ENCODE results near the gene SLC30A9.

Gene SLC30A9

DNA sequence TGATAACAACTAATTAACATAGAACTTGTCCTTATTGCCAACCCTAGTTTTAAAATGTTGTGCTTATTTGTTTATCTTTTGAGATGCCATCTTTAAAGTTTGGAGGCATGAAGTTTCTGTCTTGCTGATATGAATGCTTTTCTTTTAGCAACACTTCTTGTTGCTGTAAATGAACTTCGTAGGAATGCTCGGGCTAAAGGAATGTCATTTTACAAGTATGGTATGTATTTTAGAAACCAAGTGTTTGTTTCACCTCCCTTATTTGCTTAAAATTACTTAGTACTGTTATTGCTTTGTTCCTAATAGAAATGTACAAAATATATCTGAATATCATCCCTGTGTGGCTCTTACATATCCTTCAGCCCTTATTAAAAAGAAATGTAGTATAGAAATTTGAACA, 76.1 kb downstream of the SLC30A9 start:
- Histone ChIP-seq H4K20me1 (ENCODE audit: insufficient read depth, low read length) (no peaks in the 10 kb centered on the region), H3K27ac (ENCODE audit: low read length) (no peak overlapping the region), H3K27me3 (ENCODE audit: low read depth, low read length) (no peaks in the 10 kb centered on the region), H3K4me3 (ENCODE audit: low read length) (no peak overlapping the region), H3K36me3 (replicated peaks; ENCODE audit: low read depth, low read length) (peaks cover 13% of the 10 kb centered on the region), H3K4me2 (ENCODE audit: low read length) (no peak overlapping the region), H3K79me2 (ENCODE audit: low read length) (no peaks in the 10 kb centered on the region), H3K4me1 (ENCODE audit: low read length) (no peaks in the 10 kb centered on the region), H3K9ac (ENCODE audit: low read length) (no peak overlapping the region), H2AFZ (ENCODE audit: low read depth, low read length) (no peak overlapping the region), H3K9me3 (ENCODE audit: insufficient read depth, low read length) (no peaks in the 10 kb centered on the region)
- TF ChIP-seq EZH2phosphoT487 (IDR thresholded peaks at IDR 0.05; ENCODE audit: low read depth): no peak
- TF ChIP-seq CTCF (IDR thresholded peaks at IDR 0.05; ENCODE audit: low read depth, low read length): no peak

DNA sequence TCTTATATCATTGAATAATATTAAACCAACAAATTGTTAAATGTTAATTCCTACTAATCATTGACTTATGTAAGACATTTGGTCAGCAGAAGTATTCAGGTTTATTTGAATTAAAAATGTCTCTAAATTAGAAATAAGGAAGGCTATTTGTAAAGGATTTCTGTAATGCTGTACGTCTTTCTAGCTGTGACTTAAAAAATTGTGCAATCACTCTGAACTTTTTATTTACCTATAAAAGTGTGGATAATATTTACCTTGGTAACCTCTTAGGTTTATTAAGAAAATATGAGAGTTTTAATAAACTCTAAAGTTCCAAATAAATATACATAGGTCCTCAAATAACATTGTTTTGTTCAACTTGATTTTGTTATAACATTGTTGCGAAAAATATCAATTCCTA, 76.9 kb downstream of the SLC30A9 start:
- H3K36me3 ChIP-seq (replicated peaks; ENCODE audit: low read depth, low read length): peaks cover 13% of the 10 kb centered on the region
- H3K9me3 ChIP-seq (ENCODE audit: insufficient read depth, low read length): no peaks in the 10 kb centered on the region
- TF ChIP-seq EZH2phosphoT487 (IDR thresholded peaks at IDR 0.05; ENCODE audit: low read depth) (no peak), CTCF (IDR thresholded peaks at IDR 0.05; ENCODE audit: low read depth, low read length) (no peak)
- no peak overlapping the region for H3K9ac ChIP-seq (ENCODE audit: low read length)
- H3K79me2 ChIP-seq (ENCODE audit: low read length): no peaks in the 10 kb centered on the region
- no peak overlapping the region for H3K4me3 ChIP-seq (ENCODE audit: low read length)
- H3K27me3 ChIP-seq (ENCODE audit: low read depth, low read length): no peaks in the 10 kb centered on the region
- H4K20me1 ChIP-seq (ENCODE audit: insufficient read depth, low read length): no peaks in the 10 kb centered on the region
- no peaks in the 10 kb centered on the region for H3K4me1 ChIP-seq (ENCODE audit: low read length)
- no peak overlapping the region for H3K27ac ChIP-seq (ENCODE audit: low read length)
- H2AFZ ChIP-seq (ENCODE audit: low read depth, low read length): no peak overlapping the region
- H3K4me2 ChIP-seq (ENCODE audit: low read length): no peak overlapping the region

GRCh38 chr4:42070463-42070862, 80.1 kb downstream of the SLC30A9 start:
- Histone ChIP-seq H3K9me3 (ENCODE audit: insufficient read depth, low read length) (no peaks in the 10 kb centered on the region), H3K4me1 (ENCODE audit: low read length) (no peaks in the 10 kb centered on the region), H3K9ac (ENCODE audit: low read length) (no peak overlapping the region), H2AFZ (ENCODE audit: low read depth, low read length) (no peak overlapping the region), H3K27me3 (ENCODE audit: low read depth, low read length) (no peaks in the 10 kb centered on the region), H3K79me2 (ENCODE audit: low read length) (no peaks in the 10 kb centered on the region), H4K20me1 (ENCODE audit: insufficient read depth, low read length) (no peaks in the 10 kb centered on the region), H3K4me3 (ENCODE audit: low read length) (no peak overlapping the region), H3K36me3 (replicated peaks; ENCODE audit: low read depth, low read length) (peaks cover 10% of the 10 kb centered on the region), H3K4me2 (ENCODE audit: low read length) (no peak overlapping the region), H3K27ac (ENCODE audit: low read length) (no peak overlapping the region)
- TF ChIP-seq EZH2phosphoT487 (IDR thresholded peaks at IDR 0.05; ENCODE audit: low read depth): no peak
- no peak for TF ChIP-seq CTCF (IDR thresholded peaks at IDR 0.05; ENCODE audit: low read depth, low read length)

- TF ChIP-seq EZH2phosphoT487 (IDR thresholded peaks at IDR 0.05; ENCODE audit: low read depth) (no peak), CTCF (IDR thresholded peaks at IDR 0.05; ENCODE audit: low read depth, low read length) (no peak)
- Histone ChIP-seq H2AFZ (ENCODE audit: low read depth, low read length) (no peak overlapping the region), H3K36me3 (replicated peaks; ENCODE audit: low read depth, low read length) (peaks cover 4% of the 10 kb centered on the region), H3K4me2 (ENCODE audit: low read length) (no peak overlapping the region), H3K27ac (ENCODE audit: low read length) (no peak overlapping the region), H3K79me2 (ENCODE audit: low read length) (no peaks in the 10 kb centered on the region), H3K9ac (ENCODE audit: low read length) (no peak overlapping the region), H3K4me3 (ENCODE audit: low read length) (no peak overlapping the region), H3K27me3 (ENCODE audit: low read depth, low read length) (no peaks in the 10 kb centered on the region), H3K9me3 (ENCODE audit: insufficient read depth, low read length) (no peaks in the 10 kb centered on the region), H3K4me1 (ENCODE audit: low read length) (peaks cover 18% of the 10 kb centered on the region), H4K20me1 (ENCODE audit: insufficient read depth, low read length) (no peaks in the 10 kb centered on the region)
Observed at GRCh38 chr4:42074294-42074693, 84.0 kb downstream of the SLC30A9 start.
